Activated CD4-positive, alpha-beta T cell treated with anti-CD3 and anti-CD28 coated beads for 4 hours (primary cell): ENCODE measurements around the gene INPP5D.
"Not testable (repeated sequence)": the region's sequence is repeated elsewhere in the genome, so short reads cannot be mapped to it uniquely, and the experiment has no call there.

Experiments
- DNase-seq, 2 donors: peaks; one replicate each; pipeline ENCODE4 v3.0.0-alpha.2; 2020

The INPP5D gene

DNA sequence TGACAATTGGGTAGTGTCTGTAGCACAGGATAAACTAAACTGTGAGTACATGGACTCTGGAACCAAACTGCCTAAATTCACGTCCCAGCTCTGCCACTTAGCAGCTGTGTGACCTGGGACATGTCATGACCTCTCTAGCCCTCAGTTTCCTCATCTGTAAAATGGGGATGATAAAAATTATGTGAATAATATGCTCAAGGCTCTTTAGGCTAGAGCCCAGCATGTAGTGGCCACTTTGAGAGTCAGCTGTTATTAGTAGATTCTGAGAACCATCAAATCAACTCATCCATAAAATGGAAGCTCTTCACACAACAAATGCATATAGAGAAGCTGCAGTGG, 87.7 kb downstream of the INPP5D start:
- no peak for DNase-seq

DNA sequence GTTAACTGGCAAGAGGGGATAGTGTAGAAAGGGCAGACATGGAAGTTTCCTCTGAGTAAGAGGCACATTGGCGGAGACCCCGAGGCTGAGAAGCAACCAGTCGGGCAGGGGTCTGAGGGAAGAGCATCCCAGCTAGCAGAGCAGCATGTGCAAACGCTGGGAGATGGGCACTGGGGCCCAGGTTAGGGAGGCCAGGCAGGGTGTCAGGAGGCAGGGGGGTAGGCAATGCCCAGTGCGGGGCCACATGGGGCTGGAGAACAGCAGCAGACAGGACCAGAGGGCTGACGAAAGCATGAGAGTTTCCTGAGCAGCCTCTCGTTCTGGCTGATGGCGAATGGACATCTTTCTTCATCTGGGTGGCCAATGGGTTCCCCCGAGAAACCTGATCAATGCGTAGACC, 88.2 kb downstream of the INPP5D start:
- DNase-seq: no peak

DNA sequence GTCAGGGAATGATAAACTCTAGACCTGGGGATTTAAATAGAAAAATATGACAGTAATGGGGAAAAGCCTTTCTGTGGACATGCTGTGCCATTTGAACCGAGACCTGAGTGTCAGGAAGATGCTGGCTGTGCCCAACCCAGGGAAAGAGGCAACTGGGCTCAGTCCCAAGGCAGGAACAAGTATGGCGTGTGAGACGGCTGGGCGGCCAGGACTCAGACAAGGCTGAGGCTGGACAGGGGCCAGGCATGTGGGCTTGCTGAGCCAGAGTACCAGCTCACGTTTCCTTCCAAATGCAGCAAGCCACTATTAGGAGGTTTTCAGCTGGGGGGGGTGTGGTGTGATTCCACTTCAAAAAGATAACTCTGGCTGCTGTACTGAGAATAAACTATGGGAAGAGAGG, 92.4 kb downstream of the INPP5D start:
- DNase-seq: no peak

DNA sequence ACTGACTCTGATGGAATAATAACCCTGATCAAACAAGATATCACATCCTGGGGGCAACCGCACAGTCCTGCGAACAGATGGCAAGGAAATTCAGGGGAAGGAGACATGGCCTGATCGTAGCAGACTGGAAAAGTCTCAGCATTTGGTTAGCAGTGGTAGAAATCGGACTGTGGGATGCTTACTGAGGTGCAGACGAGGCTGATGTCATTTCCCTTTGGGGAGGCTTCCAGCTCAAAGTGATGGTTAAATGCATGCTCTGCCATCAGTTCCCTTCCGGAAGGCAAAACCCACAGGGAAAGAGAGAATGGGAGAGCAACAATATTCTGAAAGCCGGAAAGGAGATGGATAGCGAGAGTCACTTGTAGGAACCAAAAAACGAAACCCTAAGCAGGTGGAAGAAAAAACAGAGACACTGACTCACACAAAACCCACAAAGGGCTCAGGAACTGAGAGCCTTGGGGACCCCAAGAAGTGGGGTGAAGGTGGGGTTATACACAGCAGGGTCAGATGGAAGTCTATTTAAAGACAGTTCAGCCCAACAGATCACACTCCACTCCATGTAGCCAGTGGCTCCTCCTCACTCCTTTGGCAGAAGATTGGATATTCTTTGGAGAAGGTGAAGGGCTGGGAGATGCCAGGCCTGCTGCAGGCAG, 93.1 kb downstream of the INPP5D start:
- DNase-seq: no peak

DNA sequence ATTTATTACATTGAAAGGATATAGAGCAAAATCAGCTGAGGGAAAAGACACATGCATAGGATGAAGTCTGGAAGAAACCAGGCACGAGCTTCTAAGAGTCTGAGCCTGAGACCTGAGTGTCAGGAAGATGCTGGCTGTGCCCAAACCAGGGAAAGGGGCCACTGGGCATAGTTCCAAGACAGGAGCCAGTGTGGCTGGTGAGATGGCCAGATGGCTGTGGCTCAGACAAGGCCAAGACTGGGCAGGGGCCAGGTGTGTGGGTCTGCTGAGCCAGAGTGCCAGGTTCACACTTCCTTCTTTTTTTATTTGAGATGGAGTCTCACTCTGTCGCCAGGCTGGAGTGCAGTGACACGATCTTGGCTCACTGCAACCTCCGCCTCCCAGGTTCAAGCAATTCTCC, 95.9 kb downstream of the INPP5D start:
- no peak for DNase-seq

DNA sequence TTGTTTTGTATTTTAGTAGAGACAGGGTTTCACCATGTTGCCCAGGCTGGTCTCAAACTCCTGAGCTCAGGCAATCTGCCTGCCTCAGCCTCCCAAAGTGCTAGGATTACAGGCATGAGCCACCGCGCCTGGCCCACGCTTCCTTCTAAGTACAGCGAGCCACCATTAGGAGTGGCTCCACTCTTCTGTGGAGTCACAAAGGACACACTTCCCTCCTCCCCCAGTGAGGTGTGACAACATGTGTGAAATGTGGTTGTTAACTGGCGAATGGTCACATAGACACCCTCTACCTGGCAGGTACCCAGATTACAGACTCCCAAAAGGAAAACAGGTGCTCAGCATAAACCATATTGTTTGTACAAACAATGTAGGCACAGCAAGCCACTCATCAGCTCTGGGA, 96.3 kb downstream of the INPP5D start:
- DNase-seq: not testable (repeated sequence)

DNA sequence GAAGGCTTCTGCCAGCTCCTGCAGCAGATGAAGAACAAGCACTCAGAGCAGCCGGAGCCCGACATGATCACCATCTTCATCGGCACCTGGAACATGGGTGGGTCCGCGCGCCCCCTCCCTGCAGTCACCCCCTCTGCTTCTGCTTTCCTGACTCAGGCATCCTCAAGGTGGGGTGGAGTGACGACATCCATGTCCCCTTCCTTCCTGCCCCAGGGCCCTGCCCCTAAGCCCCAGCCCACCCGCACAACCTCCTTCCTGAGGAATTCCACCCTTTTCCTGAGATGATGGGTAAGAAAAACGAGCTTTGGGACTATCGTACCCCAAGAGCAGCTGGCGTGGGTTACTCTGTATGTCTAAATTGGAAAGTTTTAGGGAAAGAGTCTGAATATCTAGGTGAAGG, 101.6 kb downstream of the INPP5D start:
- DNase-seq: no peak

DNA sequence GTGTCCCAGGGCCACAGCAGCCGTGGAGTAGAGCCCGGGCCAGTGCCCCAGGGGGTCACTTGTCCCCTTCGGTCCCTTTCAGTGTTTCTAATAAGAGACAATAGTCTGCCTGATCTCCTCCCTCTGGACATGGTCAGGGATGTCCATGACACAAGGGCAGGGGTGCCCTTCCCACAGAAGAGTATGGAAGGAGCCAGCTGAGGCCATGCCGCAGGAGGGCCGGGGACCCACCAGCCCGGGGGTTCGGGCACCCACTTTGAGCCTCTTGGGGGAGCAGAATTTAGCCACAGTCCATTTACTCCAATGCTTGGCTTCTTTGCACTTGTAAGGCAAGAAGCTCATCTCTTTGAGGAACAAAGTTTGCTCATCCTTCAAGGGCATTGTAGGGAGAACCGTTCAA, 102.6 kb downstream of the INPP5D start:
- no peak for DNase-seq

GRCh38 chr2:233163486-233164103, 103.5 kb downstream of the INPP5D start:
- no peak for DNase-seq

GRCh38 chr2:233164128-233164635, 104.0 kb downstream of the INPP5D start:
- DNase-seq: no peak

DNA sequence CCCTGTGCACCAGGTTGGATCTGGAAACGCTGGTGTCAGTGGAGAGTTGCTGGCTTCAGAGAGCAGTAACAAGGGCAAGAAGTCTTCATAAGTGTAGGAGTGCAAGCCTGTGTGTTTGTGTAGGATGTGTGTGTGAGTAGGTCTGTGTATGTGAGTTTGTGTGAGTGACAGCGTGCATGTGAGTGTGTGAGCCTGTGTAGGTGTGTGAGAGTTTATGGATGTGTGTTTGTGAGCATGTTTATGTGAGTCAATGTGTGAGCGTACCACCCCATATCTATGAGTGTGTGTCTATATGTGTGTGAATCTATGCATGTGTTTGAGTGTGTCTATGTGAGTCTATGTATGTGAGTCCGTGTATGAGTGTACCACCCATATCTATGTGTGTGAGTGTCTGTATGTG, 104.8 kb downstream of the INPP5D start:
- no peak for DNase-seq

GRCh38 chr2:233165543-233165894, 105.4 kb downstream of the INPP5D start:
- DNase-seq: no peak

DNA sequence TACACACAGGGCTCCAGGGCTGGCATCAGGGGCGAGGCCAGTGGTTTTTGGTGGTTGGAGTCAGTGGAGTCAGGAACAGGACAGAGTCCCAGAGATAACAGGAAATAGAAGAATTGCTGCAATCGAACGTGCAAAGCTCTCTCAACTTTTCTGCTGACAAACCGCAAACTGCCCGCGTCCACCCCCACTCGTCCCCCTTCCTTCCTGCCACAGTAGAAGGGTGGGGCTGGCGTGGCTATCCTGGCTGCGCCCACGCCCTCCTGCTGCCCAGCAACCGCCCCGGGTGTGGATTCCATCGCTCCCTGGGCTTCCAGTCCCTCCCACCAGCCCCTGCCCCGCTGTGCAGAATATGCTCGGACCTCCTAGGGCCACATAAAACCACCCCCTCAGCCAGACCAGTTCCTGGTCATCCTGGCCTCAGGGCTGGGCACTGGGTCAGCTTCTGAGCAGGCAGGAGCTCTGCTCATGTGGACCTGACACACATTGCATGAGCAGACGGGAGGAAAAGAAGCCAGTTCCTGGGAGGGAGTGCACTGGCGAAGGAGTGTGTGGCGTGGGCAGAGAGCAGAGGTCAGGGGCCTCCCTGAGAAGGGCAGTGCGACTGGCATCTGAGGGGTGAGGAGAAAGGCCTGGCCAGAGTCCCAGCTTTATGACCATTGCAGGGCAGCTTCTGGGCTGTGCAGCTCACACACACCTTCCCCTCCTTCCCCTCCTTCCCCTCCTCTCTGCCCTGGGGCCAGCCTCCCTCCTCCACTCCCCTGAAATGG, 105.9 kb downstream of the INPP5D start:
- peak in 1 of 2 donors; percentile 18 for DNase-seq

GRCh38 chr2:233168445-233168844, 108.3 kb downstream of the INPP5D start:
- DNase-seq: no peak

DNA sequence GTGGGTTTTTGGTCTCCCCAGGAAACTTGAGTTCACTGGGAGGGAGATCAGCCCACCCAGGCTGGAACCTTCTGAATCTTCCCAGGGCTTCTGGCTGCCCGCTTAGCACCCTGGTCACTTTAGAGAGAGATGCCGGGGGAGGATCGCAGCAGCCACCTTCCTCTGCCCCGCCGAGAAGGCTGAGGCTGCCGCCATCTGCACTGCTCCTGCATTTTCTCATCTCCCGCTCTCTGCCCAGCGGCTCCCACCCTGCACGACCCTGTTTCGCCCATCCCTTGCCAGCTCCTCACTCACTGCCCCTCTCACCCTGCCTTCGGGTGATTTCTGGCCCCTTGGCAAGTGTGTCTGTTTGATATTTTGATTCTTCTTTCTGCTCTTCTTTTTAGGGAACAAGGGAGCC, 108.8 kb downstream of the INPP5D start:
- DNase-seq: no peak

DNA sequence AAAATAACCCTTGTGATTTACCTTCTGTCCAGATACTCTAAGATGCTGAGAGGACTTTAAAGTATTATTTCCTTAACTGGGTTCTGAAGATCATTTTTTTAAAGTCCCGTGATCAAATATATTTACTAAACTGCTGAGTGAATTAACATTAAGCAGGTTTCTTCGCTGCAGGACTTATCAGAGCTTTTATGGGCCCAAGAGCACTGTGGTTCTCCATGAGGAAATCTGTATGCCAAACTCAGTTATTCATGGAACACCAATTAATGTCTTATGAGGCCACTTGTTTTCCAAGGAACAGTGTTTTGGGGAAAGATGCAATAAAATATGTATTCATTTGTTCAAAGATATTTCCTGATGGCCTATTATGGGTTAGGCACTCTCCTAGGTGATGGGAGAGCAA, 111.2 kb downstream of the INPP5D start:
- DNase-seq: no peak

GRCh38 chr2:233173115-233173514, 113.0 kb downstream of the INPP5D start:
- no peak for DNase-seq

- DNase-seq: no peak
These were observed 114.0 kb downstream of the INPP5D start for GRCh38 chr2:233174137-233174536.

GRCh38 chr2:233178994-233179847, 119.1 kb downstream of the INPP5D start:
- no peak for DNase-seq

GRCh38 chr2:233179848-233180366, 119.8 kb downstream of the INPP5D start:
- DNase-seq: no peak

DNA sequence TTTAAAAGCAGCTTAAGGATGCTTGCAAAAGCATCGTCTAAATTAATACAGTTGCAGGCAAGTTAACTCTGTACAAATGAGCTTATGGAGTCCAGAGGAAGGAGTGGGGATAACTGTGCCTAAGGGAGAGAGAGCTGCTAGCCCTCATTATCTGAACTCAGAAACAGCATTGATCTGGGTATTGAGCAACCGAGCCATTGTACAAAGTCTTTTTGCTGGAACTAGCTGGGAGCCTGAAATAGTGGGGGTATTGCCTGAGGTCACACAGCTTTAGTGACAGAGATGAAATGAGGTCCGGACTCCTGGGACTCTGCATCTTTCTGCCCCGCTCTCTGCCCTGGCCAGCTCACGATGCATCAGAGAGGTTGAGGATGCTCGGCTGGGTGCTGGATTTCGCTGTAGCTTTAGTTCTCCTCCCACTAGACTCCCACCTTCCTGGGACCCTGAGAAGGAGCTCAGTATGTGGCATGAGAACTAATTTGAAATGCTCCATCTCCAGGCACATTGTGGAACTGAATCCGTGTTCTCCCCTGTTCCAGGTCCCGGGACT, 123.8 kb downstream of the INPP5D start:
- DNase-seq: no peak

DNA sequence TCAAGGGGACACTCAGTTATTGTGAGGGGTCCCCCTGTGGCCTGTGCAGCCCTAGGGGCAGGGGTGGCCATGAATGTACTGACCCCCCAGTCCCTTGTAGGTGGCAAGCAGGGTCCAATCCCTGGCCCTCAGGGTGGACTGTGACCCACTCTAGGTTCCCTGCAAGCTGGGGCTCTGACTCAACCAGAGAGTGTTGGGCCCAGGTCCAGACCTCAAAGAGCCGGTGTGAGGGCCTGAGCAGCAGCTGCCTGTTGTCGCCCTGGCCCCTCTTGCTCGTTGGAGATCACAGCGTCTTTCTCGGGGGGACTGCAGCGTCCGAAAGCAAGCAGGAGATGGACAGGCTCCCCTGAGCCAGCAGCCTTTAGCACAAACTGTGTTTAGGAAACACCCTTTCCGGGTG, 124.5 kb downstream of the INPP5D start:
- DNase-seq: no peak

DNA sequence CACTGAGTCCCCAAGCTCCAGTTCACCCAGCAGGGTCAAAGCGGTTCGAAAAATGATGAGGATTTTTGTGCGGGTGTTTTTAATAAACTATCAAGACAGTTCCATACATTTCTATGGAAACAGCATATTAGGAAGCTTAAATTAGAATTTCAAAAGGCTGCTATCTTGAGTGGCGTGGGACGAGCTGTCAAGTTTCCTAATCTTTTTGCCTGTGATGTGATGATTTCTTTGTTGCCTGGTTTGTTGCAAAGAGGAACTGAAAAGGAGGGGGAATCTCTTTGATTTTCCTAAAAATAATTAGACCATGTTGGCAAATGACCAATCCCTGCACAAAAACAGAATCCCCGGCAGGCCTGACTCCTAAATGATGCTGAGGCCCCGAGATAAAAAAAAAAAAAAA, 125.2 kb downstream of the INPP5D start:
- no peak for DNase-seq
